HL-60/S4 (cell line): ENCODE results near the gene CNTN1.
"Not testable (repeated sequence)": the region's sequence is repeated elsewhere in the genome, so short reads cannot be mapped to it uniquely, and the experiment has no call there.

Experiments
- in situ Hi-C: fragments of 300-500 bp; cut with MboI; formaldehyde crosslinking; loops from 2 replicates; pipeline ENCODE4 v1.14.3; 2022; ENCODE audit warnings: low sequenced_read_pairs

The CNTN1 gene

DNA sequence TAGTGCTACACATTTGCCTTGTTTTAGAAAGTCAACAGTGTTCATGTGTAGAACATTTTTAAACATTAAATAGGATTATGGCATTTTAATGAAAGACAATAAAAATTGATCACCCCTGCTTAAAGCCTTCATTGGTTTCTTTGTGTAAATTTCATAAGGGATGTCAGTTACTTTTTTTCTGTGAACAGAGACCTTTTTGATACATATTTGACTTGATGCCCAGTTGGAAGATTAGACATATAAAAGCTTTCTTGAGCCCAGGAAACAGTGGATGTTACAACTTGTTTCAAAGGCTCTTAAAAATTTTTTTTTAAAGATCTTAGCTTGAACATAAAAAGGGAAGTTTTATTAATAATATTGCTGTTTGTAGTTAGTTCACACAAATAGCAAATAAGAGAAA lies 327.2 kb downstream of the CNTN1 start:
- in situ Hi-C loops = no loop called here

DNA sequence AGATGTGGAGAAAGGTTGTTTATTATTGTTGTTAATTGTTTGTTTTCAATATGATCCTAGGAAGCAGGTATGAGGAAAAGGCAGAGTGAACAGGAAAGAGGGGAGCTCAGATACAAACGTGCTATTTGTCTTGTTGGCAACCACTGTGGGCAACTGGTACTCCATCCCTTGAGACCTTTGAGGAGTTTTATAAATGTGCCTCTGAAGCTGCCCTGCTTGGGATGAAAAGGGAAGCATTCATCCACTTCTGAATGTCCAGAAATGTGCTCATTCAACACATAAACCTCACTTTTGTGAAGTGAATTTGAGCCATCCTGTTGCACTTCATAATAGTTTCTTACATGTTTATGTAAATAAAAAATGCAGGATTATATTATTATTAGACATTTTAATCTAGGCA lies 331.6 kb downstream of the CNTN1 start:
- in situ Hi-C loops = no loop called here

DNA sequence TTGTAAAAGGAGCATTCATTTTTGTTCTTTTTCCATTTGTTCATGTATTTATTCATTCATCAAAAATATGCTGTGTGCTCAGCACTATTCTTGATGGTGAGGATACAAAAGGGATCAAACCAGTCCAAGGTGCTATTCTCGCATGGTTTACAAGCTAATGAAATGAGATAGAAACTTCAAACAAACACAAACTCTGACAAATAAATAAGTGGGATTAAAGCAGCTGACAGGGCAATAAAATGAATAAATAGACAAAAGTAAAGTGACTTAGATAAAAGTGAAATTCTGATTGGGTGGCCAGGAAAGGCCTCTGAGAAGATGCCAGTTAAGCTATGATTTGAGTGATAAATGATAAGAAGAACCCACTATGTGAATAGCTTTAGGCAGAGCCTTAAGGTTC lies 333.9 kb downstream of the CNTN1 start:
- in situ Hi-C loops = no loop called here

DNA sequence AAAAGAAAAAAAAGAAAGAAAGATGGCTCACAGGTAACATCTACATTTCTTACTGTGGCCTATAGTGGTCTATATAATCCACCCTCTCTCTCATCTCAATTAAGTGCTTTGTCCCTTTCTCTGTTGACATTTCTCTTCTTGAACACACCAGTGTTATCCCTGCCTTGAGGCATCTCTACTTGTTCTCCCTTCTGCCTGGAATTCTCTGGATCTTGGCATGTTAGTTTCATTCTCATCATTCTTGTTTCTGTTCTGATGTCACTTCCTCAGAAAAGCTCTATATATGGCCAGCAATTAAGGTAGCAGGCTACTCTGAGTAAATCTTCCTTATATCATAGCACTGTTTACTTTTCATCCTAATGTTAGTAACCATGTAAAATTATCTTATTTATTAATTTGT lies 340.1 kb downstream of the CNTN1 start:
- in situ Hi-C loops = no loop called here

DNA sequence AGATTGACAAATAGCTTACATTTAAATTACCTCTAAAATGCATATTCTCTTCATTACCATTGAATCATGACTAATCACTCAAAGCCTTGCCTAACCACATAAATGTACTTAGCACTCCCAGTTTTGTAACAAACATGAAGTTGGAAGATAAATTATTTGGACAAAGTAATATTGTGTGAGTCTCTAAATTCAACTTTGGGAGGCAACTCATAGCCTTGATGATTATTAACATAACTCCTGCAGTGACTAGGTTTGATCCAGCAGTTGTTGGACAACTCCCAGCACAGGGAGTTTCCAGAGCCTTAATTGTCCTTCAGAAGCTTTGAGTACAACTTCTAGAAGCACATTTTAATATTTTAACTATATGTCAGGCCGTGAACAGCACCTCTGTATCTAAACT lies 342.4 kb downstream of the CNTN1 start:
- in situ Hi-C loops = no loop called here

DNA sequence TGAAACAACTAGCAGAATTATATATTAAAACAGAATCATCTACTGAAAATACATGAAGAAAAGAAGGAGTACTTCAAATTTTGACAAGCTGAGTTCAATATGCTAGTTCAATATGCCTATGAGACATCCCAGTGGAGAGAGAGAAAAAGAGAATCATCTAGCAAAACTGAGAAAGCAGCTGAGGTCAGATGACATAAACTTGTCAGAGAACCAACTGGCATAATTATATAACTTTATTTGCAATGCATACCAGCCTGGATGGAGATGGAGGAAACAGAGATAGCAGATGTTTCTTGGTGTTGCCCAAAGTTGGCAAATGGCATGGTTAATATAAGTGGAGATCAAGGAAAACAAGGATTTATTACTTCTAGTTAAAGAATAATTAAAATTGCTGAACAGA lies 347.2 kb downstream of the CNTN1 start:
- in situ Hi-C loops = no loop called here

DNA sequence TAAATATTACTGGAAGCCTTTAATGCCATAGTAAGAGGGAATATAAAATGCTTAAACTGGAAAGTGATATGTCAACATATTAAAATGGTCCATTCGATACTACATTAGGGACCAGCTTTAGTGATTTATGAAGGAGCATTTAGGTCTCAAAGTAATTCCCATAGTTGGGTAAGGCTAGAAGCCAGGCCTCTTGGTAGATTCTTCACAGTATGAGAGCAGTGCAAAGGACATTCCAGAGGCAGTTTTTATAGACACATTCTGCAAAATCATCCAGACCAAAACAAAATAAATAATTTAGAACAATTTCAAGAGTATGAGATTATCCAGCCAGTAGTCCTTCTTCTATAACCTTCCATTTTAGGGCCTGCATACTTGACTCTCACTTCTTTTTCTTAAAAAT lies 353.3 kb downstream of the CNTN1 start:
- in situ Hi-C loops = no loop called here

DNA sequence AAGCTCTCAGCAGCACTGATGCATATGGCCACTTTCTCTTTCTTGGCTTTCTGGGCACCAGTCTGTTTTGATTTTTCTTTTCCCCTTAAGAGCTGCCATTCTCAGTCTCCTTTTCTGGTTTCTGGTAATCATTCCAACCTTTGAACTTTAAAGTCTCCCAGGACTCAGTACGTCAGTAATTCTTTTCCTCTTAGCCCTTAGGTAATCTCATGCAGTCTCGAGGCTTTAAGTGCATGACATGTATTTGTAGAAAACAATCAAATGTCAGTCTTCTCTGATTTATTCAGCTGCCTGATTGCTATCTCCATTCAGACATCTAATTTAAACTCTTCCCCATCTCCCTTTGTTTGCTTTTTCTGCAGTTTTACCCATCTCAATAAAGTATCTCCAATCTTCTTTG lies 356.8 kb downstream of the CNTN1 start:
- in situ Hi-C loops = no loop called here

DNA sequence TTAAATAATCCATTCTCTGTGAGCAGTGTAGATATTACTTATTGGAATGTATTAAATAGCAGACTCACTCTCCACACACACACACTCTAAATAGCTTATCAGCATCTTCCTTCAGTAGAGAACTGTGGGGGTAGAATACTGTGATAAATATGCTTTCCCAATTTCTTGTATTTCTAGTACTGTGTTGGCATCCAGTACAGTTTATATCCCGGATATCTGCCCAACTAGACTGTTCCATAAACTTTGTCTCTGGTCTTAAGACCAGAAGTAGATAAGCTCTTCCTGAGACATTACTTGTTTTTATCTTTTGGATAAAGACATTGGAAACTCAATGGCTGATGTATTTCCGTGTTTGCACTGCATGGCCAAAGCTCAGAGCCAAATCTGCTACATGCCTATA lies 359.7 kb downstream of the CNTN1 start:
- in situ Hi-C loops = no loop called here

DNA sequence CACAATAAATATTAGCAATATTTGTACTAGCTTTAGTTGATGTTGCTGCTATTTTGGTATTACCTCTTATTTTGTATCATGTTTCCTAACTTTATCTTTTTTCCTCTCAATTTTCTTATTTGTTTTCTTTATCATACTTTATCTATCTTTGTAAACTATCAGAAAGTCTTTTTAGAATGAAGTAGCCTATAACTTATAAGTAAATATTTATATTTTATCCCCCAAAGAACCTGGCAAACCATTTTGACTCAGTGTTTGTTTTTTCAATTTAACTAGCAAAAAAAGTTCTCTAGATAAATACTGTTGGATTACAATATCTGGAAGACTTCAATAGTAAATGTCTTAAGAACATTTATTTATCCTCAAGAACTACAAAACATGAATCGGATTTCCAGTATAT lies 360.2 kb downstream of the CNTN1 start:
- in situ Hi-C loops = no loop called here

DNA sequence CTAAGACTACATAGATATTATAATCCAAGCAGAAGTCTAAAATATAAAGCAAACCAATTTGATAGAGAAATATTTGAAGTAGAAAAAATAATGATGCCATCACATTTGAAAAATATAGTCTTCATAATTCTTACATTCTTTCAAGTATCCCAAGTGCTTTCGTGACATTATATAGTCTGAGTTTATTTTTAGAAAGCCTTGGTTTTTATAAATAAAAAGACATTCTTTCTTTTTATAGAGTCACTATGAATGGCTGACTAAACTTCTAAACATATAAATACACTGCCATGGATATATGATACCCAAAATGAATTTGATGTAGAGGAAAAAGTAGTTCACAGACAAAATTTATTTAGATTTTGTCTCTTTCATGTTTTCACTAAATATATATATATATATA lies 360.8 kb downstream of the CNTN1 start:
- in situ Hi-C loops = no loop called here

DNA sequence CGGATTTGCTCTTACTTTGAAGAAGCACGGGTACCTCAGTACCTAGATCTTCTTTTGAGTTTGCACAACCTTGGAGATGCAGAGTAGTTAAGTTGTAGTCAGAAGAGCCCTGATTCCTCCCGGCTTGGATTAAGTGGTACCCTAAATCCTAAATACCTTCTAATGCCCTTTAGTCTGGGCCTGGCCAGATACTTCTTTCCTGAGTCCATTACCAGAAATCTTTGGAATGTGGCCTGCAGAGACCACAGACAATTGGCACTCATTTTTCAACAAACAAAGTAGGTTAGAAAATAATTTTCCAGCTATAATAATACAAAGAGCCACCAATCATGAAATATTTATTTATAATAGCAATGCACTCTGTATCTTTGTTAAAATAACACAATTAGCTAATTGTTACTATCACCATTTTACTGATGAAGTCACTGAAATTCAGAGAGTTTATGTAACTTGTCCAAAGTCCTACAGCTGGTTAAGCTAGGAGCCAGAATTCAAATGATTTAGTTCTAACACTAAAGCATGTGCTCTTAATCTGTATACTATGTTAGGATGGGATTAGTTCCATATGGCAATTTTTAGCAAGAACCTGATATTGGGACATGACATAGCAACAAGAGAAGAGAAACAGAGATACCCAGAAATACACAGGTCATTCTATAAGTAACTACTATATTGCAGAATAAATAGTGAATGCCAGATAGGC lies 363.8 kb downstream of the CNTN1 start:
- in situ Hi-C loops = no loop called here

DNA sequence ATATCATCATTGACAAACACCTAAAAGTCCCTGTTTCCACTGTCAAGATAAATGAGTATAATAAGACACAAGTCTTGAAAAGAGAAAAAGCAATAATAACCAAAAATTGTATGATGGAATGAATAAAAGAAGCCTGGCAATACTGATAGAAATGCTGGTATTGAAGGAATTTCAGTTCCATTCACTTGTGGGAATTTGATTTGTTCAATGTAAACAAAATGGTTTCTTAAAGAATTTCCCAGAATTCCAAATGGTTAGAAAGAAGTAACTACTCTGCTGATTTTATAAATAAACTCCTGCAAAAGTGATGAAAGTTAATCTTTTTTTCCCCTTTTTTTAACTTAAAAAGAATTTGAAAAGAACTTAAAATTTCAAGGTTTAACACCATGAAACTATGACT lies 366.0 kb downstream of the CNTN1 start:
- in situ Hi-C loops = no loop called here

DNA sequence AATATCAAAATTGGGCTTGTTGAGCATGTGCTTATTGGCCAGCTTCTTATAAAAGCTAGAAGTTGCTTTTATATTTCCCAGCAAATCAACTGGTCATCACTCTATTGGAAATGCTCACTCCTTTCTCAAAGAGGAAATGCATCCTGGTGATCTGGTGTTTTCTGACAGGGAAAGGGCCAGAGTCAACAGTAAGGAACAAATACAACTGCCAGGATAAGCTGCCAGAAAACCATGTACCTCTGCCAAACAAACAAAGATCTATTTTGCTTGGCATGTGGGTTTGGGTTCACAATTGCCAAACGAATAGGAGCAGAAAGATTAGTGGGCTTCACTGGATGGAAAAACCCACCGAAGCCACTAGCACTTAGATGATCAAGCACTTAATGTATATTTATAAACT lies 369.0 kb downstream of the CNTN1 start:
- in situ Hi-C loops = no loop called here

DNA sequence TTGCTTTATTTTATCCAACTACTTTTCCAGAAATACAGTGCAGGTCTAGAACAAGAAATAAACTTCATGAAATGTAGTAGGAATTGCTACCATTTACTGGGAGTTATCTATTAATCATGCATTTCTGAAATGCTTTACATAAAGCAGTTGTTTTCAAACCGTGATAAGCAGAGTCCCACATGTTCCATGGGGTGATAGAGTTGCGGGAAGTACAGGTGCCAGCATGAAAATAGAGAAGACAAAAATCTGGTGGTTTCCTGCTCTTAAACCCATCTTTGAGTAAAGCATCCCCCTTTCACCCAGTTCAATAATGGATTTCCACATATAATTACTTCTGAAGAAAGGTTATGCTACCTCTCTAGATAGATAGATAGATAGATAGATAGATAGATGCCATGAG lies 372.2 kb downstream of the CNTN1 start:
- in situ Hi-C loops = no loop called here

DNA sequence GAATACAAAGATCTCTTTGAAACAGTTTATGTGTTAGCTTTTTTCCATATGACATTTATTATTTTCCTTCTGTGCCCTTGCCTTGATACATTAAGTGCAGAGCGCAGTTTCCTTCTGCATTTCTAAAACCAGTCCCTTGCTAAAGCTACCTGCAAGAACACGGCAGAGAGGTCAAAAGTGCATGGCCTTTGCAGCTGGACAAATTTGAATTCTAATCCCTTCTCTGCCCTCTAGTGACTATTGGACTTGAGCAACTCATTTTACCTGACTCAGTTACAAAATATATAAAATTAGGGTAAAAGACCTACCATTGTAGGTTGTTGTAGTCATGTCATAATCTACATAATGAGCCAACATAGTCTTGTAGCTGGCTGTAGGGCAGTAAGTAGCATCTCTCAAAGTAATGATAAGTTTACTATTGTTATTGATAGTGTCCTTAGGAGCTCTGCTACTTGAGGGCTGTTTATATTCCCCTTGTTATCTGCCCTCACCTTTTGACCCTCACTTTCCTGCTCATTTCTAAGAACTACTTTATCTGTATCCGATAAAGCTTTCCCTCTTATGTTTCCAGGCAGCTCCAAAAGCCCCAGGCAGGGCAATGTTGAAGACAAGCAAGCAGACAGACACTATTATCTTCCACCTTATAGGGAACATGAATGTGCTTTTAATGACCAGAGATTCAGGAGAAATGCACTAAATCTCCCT lies 375.9 kb downstream of the CNTN1 start:
- in situ Hi-C loops = no loop called here

DNA sequence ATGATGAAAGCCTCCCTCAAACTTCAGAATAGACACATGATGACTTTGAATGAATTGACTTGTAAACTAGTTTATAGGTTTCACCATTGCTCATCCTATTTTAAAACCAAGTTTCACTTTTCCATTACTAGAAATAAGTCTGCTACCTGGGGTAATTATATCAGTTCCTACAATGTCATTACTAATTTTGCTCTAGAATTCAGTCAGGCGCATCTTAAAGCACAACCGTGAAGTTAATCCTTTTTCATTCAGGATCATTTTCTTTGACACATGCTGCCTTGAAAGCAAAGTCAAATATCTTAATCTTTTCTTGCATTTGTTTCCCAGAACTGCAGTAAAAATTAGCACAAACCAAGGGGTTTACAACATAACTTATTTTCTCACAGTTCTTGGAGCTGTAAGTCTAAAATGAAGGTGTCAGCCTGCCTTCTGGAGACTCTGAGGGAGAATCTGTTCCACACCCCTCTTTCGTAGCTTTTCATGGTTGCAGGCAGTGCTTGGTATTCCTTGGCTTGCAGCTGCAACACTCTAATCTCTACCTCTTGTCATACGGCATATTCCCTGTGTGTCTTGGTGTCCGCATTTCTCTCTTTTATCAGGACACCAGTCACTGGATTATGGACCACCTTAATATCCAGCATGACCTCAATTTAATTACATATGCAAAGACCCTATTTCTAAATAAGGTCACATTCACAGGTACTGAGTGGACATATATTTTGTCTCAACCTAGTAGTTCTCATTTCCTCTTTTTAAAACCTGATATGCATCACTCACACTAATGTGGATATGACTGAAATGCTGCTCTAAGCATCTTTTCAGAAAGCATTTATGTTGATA lies 381.6 kb downstream of the CNTN1 start:
- in situ Hi-C loops = no loop called here

DNA sequence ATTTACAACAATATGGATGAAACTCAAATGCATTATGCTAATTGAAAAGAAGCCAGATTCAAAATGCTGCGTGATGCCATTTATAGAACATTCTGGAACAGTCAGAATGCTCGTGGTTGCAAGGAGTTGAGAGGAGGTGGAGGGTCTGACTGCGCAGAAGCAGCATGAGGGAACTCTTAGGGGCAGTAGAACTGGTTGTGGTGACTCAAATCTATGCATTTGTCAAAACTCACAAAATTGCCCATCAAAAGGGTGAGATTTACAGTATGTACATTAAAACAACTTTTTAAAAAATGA lies 382.2 kb downstream of the CNTN1 start:
- in situ Hi-C loops = no loop called here

DNA sequence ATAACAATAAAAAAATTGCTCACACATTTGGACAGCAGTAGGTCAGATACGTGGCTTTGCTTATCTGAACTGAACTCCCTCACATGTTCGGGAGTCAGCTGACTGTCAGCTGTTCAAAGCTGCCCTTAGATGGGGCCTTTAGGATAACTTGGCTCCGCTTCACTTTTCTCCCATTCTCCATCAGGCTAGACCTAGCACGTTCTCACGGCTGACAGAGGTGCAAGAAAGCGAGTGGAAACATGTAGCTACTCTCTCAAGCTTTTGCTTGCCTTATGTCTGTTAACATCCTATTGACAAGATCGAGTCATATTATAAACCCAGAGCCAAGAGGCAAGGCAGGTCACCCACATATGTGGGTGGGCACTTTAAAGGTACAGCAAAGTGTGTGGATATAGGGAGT lies 383.9 kb downstream of the CNTN1 start:
- in situ Hi-C loops = no loop called here

DNA sequence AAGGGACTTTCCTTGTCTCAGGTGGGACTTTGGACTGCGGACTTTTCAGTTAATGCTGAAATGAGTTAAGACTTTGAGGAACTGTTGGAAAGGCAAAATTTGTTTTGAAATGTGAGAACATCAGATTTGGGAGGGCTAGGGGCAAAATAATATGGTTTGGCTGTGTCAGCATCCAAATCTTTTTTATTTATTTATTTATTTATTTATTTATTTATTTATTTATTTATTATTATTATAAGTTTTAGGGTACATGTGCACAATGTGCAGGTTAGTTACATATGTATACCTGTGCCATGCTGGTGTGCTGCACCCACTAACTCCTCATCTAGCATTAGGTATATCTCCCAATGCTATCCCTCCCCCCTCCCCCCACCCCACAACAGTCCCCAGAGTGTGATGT lies 389.0 kb downstream of the CNTN1 start:
- in situ Hi-C loops = not testable (repeated sequence)

DNA sequence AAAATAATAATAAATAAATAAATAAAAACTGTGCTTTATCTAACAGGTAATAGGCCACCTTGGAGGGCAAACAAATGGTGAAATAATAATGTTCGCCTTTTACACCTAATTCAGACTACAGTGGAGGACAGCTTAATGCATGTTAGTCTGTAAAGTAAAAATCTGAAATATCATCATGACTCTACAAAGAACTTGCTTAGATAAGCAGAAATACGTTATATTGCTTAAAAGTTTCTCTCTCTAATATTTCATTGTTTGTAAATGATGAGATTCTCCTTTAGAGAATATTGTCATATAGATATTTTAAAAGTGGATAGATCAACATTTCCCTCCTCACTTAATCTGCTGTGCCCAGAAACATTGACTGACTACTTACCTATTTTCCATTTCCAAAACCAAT lies 397.2 kb downstream of the CNTN1 start:
- in situ Hi-C loops = no loop called here

DNA sequence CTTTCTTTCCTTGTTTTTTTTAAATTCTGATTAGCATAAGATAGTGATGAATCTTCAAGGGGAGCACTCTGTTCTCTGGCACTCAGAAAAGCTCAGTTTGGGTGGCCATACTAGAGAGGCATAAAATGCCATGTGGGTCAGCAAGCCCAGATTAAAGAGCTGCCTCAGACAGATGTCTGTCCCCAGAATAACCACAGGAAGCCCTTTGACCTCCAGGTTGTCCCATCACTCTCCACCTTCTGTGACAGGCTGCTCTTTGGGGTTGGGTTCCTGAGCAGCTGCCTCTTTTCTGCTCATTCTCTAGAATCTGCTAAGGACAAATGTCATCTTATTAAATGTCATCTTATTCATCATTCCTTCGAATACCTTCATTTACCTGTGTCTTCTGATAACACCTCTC lies 399.9 kb downstream of the CNTN1 start:
- in situ Hi-C loops = no loop called here
